HG03280 (cell line): ENCODE measurements around the gene ANKRD40.

Experiments used
- ATAC-seq: cut with Tn5 transposase; IDR thresholded peaks from one replicate; pipeline ENCODE4 v1.9.1; 2021; ENCODE audit warnings: mild to moderate bottlenecking, moderate library complexity; ENCODE audit not compliant: unreplicated experiment

The ANKRD40 gene

DNA sequence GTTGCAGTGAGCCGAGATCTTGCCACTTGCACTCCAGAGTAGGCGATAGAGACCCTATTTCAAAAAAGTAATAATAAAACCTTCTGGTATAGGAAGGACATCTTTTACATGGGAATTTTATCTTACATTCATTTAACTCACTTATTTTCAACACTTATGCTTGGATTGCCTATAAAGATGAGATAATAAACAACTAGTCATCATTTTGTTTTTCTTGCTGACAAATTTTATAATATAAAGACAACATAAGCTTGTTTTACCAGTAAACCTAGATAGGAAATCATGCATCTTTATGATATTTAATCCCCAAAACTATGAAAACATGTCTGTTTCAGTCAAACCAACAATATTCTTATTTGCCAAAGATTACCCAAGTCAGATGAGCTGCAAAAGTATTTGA lies 56.1 kb downstream of the ANKRD40 start:
- no peak for ATAC-seq

DNA sequence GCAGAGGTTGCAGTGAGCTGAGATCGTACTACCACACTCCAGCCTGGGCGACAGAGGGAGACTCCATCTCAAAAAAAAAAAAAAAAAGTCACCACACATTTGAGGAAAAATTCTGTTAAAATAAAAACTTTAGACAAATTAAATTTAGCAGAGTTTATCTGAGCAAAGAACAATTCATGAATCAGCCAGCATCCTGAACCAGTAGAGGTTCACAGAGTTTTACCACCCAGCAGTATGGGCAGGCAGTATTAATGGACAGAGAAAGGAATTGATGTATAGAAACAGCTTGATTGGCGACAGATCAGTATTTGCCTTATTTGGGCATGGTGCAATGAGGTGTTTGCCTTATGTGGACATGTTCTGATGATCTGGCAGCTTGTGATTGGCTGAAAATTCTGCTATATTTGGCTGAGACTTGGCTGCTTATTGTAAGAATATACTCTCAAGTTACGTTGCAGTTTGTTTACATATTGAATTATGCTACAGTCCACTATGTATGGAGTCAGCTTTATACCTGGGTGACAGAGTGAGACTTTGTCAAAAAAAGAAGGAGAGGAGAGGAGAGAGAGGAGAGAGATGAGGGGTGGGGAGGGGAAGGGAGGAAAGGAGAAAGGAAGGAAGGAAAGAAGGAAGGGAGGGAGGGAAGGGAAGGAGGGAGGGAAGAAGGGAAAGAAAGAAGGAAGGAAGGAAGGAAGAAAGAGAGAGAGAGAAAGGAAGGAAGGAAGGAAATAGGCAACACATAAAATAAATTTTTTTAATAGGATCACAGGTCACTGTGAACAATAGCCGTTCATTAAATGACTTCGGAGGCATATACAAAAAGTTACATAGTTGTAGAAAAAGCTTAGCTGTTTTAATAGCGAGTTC lies 58.4 kb downstream of the ANKRD40 start:
- ATAC-seq, result no peak

DNA sequence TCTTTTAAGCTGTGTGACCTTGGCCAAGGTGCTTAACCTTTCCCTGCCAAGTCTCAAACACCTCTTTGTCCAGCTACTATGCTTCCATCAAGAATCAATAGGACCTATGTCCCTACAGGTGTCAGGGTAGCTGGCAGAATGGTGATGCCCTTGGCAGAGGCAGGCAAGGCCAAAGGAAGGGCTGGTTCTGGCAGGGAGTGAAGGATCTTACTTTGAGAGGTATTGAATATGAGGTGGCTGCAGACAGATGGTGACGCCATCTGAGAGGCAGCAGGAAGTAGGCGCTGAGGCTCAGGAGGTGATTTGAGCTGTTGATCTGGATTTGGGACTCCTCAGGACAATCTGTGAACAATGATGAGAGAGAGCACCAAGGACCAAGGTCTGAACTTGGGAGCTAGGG lies 60.5 kb downstream of the ANKRD40 start:
- ATAC-seq, result no peak

DNA sequence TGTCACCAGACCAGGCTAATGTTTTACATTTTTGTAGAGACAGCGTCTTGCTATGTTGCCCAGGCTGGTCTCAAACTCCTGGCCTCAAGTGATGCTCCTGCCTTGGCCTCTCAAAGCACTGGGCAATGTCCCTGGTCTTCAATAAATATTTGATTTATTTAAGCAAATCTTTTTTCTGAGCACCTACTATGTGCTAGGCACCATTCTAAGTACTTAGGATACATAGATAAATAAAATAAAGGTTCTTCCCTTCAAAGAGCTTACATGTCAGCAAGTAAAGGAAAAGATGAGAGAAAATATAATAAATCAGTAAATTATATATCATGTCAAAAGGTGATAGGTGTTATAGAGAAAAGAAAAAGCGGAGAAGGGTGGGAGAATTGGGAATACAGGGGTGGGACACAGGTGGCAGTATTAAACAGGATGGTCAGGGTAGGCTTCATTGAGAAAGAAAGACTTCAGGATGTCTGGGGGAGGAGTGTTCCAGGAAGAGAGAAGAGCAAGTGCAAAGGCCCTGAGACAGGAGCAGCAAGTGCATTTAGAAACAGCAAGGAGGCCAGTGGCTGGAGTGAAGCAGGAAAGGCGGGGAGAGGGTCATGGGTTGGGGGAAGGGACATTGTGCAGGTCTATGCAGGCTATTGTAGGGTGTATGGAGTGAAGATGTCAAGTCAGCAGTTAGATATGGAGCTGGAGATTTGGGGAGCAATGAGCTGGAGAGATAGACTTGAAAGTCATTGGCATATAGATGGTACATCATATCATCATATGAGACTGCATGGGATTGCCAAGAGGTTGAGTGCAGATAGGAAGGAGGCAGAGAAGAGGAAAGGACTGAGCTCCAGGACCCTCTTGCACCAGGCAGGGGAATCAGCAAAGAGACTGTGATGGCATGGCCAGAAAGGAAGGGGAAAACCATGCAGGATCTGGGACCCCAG lies 61.7 kb downstream of the ANKRD40 start:
- ATAC-seq, result no peak
